Inferior parietal cortex (tissue), 1 donor: ENCODE results near the gene C11orf58.

ENCODE experiments used
- DNase-seq: peaks from one replicate; pipeline ENCODE4 v3.0.0-alpha.2; 2016; ENCODE audit errors: extremely low spot score

The C11orf58 gene

GRCh38 chr11:16784666-16785065 lies 46.2 kb downstream of the C11orf58 start:
- DNase-seq, result no peak

DNA sequence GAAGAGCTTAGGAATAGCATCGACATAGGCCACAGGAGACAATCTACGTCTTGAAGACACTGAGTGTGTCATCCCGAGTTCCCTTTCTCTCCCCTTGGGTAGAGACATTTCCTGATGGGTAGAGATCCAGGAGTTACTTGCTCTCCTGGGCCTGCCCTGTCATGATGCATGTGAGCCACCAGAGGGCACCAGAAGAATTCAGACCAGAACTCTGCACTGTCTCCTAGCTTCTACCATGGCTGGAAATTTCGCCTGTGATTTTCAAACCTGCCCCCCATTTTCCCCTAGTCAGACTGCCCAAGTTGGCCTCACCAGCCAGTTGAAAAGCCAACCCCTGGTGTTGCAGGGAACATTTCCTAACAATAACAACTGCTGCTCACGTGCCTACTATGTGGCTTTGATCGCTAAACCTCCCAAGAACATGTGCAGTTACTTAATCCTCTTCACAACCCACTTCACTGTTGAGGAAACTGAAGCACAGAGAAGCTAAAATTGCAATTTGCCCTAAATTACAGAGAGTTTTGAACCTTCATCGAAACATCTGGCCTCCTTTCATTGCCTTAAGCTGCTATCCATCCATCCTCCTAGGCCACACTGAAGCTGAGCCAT lies 47.2 kb downstream of the C11orf58 start:
- peak; percentile 86 for DNase-seq

DNA sequence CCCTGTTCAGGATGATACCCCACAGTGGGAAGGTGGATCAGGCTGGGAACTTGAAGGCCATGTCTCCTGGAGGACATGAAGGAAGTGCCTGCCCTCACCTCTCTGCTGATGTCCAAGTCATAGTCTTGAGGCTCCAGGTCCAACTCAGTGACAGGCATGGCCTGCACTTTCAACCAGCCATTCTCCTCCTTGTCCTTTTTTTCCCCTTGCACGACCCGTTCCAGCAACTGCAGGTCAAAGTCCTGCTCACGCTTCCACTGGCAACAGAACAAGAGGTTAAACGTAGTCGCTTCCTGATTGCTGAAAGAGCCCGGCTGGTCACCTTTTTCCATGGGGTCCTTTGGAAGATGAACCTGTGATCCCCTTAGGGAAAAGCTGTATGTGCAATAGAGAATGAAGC lies 47.7 kb downstream of the C11orf58 start:
- no peak for DNase-seq

DNA sequence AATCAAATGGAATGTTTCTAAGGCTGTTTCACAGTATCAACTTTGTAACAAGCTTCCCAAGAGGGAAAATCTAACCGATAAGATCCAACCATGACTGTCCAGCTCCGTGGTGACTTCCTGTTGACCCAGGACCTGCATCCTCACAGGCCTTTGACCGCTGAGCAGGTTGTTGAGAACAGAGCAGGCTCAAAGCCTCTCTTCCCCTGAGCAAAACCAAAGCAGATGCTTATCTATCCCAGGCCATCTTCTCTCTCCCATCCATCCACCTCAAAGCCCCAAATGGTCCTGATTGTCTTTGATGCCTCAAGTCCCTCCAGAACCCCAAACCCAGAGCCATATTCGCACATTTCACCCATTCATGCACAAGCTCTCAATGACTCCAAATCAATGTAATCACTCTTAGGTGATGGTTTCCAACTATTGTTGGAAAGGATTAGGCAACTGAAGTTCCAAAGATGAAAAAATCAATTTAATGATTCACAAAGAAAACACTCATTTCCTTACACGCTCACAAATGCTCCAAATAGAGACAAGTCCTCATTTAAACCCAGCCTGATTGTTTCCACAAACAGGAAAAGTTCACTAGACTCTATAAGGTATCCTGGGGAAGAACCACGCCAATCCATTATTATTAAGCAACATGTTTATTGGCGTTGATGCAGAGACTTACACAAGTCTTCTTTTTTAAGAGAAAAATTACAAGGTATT lies 48.7 kb downstream of the C11orf58 start:
- no peak for DNase-seq

- DNase-seq, result peak; percentile 70
Measured at GRCh38 chr11:16788141-16789062, 50.0 kb downstream of the C11orf58 start.

- DNase-seq, result no peak
Measured at GRCh38 chr11:16789063-16789420, 50.6 kb downstream of the C11orf58 start.

DNA sequence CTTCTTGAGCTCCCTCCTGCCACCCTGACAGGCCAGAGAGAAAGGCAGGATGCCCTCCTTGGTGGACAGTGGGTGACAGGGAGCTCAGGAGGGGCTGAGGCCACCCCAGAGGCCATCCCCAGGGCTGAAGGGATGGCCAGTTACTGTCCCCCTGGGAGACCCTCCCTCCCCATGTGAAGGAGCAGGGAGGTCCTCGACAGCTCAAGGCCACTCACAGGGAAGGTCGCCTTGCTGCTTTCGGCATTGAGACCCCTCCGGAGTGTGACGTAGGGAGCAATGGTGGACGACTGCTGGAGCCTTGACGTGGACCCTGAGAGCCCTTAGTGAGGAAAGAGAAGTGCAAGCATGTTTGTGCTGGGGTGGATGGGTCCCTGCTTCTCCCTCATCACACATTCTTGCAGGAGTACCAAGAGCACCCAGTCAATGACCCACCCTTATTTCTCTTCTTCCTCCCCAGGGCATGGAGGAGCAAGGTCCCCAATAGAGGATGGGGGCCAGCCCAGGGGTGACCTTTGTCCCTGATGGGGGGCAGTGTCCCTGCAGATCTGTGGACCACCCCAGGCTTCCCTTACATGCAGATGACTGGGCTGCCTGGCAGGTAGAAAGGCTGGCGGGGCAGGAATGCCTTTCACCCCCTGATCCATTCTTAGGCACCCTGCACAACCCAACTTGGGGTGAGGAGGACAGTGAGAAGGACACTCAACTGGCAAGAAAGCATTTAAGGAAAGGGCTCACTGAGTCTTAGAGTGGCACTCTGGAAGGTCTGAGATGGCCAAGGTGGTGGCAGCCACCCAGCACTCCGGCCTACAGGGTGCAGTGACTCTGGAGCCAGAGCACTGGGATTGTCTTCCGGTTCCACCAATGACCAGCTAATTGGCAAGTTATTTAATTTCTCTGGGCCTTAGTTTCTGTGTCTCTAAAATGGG lies 51.4 kb downstream of the C11orf58 start:
- DNase-seq, result no peak

DNA sequence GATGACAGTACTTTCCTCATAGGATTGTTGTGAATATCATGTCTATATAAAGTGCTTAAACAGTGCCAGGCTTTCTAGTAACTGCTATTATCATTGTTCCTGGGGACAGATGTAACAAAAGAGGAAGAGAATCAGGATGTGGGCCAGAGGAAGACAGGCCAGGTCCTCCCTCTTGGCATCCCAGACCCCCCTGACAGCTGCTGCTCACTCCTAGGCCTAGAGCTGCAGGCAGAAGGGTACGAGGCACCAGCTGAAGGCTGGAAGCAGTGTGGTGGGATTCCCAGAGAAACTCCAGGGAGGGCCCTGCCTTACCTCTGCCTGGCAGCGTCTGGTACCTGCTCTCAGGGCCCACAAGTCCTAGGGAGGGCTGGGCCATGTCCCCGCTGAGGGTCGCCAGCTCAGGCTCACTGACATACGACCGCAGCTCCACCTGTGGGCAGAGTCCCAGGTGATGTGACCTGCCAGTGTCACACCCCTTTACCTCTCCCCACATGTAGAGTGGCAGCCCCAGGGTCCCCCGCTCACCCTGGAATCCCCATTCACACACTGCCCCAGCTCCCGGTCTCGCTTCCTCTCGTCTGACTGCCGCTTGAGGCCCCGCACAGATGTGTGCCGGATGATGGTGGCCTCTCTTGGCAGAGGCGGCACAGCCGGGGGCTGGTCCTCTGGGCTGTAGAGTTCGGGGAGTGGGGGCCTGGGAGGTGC lies 52.2 kb downstream of the C11orf58 start:
- DNase-seq, result no peak

- DNase-seq, result no peak
Measured at GRCh38 chr11:16791191-16791961, 52.9 kb downstream of the C11orf58 start.

GRCh38 chr11:16792426-16792825 lies 54.0 kb downstream of the C11orf58 start:
- no peak for DNase-seq

DNA sequence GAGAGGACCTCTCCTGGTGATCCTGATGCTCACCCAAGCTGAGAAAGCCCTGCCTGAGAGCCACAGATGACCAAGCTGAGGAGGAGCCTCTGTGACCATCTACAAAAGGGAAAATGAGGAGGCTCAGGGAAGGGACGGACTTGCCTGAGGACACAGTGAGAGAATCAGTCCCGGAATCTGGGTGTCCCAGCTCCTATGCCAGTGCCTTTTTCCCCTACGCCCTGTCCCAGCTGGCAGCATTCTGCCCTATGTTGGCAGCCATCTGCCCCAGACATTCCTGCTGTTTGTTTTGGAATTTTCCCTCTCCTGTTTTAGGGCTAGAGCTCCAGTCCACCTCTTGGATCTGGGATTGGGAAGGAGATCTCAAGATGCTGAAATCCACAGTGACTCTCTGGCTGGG lies 54.6 kb downstream of the C11orf58 start:
- DNase-seq, result no peak

- DNase-seq, result no peak
Measured at GRCh38 chr11:16793511-16793910, 55.1 kb downstream of the C11orf58 start.

DNA sequence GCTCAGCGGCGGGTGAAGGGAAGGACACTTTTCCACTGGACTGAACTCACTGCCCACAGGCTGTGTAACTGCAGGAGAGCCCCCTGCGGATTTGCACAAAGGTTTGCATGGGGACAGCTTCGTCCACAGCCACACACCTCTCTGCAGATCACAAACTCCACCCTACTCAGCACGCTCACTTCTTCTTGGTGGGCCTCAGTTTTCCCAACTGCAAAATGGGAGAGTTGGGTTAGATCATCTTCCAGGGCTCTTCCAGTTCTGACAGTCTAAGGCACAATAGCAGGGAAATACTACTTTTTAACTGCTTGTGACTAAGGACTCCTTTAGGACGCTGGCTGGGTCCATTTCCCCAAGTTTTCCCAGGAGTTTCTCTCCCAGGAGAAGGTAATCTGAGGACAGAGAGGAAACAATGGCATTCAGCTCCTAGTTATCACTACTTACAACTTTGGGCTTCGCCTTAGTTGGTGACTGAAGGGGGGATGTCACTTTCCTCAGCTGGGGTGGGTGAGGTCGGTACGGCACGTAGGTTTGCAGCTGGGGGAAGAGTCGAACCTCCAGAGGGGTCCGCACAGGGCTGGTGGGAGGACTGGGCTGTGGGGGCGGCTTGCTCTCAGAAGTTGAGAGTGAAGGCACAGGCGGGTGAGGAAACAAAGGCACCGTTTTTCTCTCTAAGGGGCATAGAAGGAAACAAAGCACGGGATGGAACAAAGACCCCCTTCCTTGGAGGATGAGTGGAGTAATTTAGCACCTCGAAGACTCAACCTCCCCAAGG lies 55.8 kb downstream of the C11orf58 start:
- no peak for DNase-seq

GRCh38 chr11:16795146-16795545 lies 56.7 kb downstream of the C11orf58 start:
- no peak for DNase-seq

DNA sequence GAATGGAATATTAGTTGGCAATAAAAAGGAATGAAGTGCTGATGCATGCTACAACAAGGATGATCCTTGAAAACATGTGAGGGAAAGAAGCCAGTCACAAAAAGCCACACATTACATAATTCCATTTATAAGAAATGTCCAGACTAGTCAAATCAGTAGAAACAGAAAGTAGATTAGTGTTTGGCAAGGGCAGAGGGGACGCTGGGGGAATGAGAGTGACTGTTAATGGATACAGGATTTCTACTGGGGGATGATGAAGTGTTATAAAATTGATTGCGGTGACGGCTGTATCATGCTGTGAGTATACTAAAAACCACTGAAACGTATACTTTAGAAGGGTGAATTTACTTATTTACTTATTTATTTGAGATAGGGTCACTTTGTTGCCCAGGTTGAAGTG lies 57.9 kb downstream of the C11orf58 start:
- no peak for DNase-seq

GRCh38 chr11:16797776-16798175 lies 59.3 kb downstream of the C11orf58 start:
- DNase-seq, result no peak

GRCh38 chr11:16799221-16799620 lies 60.8 kb downstream of the C11orf58 start:
- DNase-seq, result no peak

DNA sequence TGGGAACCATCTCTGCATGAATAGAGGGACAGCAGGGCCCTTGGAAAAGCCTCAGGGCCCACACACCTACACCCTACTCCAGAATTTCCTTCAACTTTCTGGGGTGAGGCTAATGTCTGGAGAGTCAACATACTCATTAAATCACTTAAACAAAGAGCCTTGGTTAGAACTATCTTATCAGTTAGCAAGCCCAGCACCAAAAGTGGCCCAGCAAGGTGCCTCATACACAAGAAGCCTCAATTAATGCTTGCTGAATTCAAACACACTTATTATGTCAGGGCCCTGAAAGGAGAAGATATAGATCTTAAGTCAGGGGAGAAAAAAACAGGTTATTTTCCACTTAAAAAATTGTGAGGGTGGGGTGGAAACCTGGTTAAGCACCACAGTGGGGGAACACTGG lies 61.4 kb downstream of the C11orf58 start:
- DNase-seq, result no peak

- no peak for DNase-seq
Measured at GRCh38 chr11:16800382-16800781, 61.9 kb downstream of the C11orf58 start.
